Measurements from ENCODE around the gene UAP1L1.

Gene UAP1L1

GRCh38 chr9:137084526-137084925, 7.2 kb downstream of the UAP1L1 start:
- Histone ChIP-seq H2BK5ac (ENCODE audit: low read depth, low read length, poor library complexity) (no peak overlapping the region), H2AFZ (ENCODE audit: insufficient read depth, low read length, poor library complexity) (no peak overlapping the region), H3K4me1 (ENCODE audit: control insufficient read depth in 1 of 2, insufficient read depth in 2 of 2, low read length in 2 of 2) (peaks cover 10 to 12% of the 10 kb centered on the region in 2 experiments), H4K12ac (ENCODE audit: low read depth, low read length) (no peak overlapping the region), H3K4ac (ENCODE audit: low read depth, low read length) (no peak overlapping the region), H2BK120ac (ENCODE audit: insufficient read depth, low read length, poor library complexity) (no peak overlapping the region), H3K23ac (ENCODE audit: low read length) (no peak overlapping the region), H3K9ac (ENCODE audit: low read length) (no peak overlapping the region), H3K79me2 (ENCODE audit: control insufficient read depth, insufficient read depth, low read length, poor library complexity) (peaks cover 7% of the 10 kb centered on the region), H4K8ac (ENCODE audit: low read depth, low read length) (no peak overlapping the region), H3K14ac (ENCODE audit: low read length) (no peak overlapping the region), H3K36me3 (ENCODE audit: control insufficient read depth in 1 of 2, insufficient read depth in 2 of 2, low read length in 2 of 2) (peaks cover 0 to 2% of the 10 kb centered on the region in 2 experiments), H3K4me2 (ENCODE audit: low read length) (no peak overlapping the region), H3K79me1 (ENCODE audit: low read length) (peaks cover 12% of the 10 kb centered on the region), H4K91ac (ENCODE audit: low read depth, low read length) (no peak overlapping the region), H3K27me3 (ENCODE audit: insufficient read depth, low read length) (no peaks in the 10 kb centered on the region), H2BK12ac (ENCODE audit: low read length) (no peak overlapping the region), H3K27ac (ENCODE audit: low read depth, low read length) (no peak overlapping the region), H3K9me3 (ENCODE audit: insufficient read depth, low read depth, low read length) (peaks cover 3% of the 10 kb centered on the region), H3K4me3 (ENCODE audit: low read depth, low read length) (no peak overlapping the region), H2AK5ac (ENCODE audit: low read length) (no peak overlapping the region), H3K18ac (ENCODE audit: low read length) (no peak overlapping the region)
- no peak for DNase-seq
- WGBS (ENCODE audit: extremely low coverage, insufficient coverage, insufficient read length): no CpG with 5 or more reads among the region's 9 CpGs

GRCh38 chr9:137085920-137086530, 8.7 kb downstream of the UAP1L1 start:
- Histone ChIP-seq H3K9ac (ENCODE audit: low read length) (peak overlapping the region; percentile 84), H3K4ac (ENCODE audit: low read depth, low read length) (no peak overlapping the region), H4K91ac (ENCODE audit: low read depth, low read length) (peak overlapping the region; percentile 71), H3K27me3 (ENCODE audit: insufficient read depth, low read length) (no peaks in the 10 kb centered on the region), H3K4me1 (ENCODE audit: control insufficient read depth in 1 of 2, insufficient read depth in 2 of 2, low read length in 2 of 2) (peaks cover 10 to 12% of the 10 kb centered on the region in 2 experiments), H2AFZ (ENCODE audit: insufficient read depth, low read length, poor library complexity) (peak overlapping the region; percentile 68), H2BK5ac (ENCODE audit: low read depth, low read length, poor library complexity) (peak overlapping the region; percentile 18), H3K36me3 (ENCODE audit: control insufficient read depth in 1 of 2, insufficient read depth in 2 of 2, low read length in 2 of 2) (peaks cover 4 to 8% of the 10 kb centered on the region in 2 experiments), H3K9me3 (ENCODE audit: insufficient read depth, low read depth, low read length) (peaks cover 3% of the 10 kb centered on the region), H3K4me3 (ENCODE audit: low read depth, low read length) (peak overlapping the region; percentile 67), H4K8ac (ENCODE audit: low read depth, low read length) (peak overlapping the region; percentile 73), H3K18ac (ENCODE audit: low read length) (peak overlapping the region; percentile 5), H4K12ac (ENCODE audit: low read depth, low read length) (peak overlapping the region; percentile 45), H3K23ac (ENCODE audit: low read length) (no peak overlapping the region), H2BK12ac (ENCODE audit: low read length) (no peak overlapping the region), H3K79me2 (ENCODE audit: control insufficient read depth, insufficient read depth, low read length, poor library complexity) (peaks cover 7% of the 10 kb centered on the region), H2BK120ac (ENCODE audit: insufficient read depth, low read length, poor library complexity) (peak overlapping the region; percentile 58), H2AK5ac (ENCODE audit: low read length) (no peak overlapping the region), H3K14ac (ENCODE audit: low read length) (peak overlapping the region; percentile 38), H3K79me1 (ENCODE audit: low read length) (peaks cover 12% of the 10 kb centered on the region), H3K4me2 (ENCODE audit: low read length) (peak overlapping the region; percentile 85), H3K27ac (ENCODE audit: low read depth, low read length) (peak overlapping the region; percentile 58)
- WGBS (ENCODE audit: extremely low coverage, insufficient coverage, insufficient read length): no CpG with 5 or more reads among the region's 58 CpGs
- DNase-seq: peak; percentile 66 to 68

GRCh38 chr9:137086531-137087408, 9.5 kb downstream of the UAP1L1 start, which contains the start of gene MAN1B1:
TSS of gene MAN1B1 (plus strand) at chr9:137086985. CDS start at chr9:137087000, 15 bp downstream.
- Histone ChIP-seq H3K79me2 (ENCODE audit: control insufficient read depth, insufficient read depth, low read length, poor library complexity) (peaks cover 7% of the 10 kb centered on the region), H3K4me1 (ENCODE audit: control insufficient read depth in 1 of 2, insufficient read depth in 2 of 2, low read length in 2 of 2) (peaks cover 10 to 12% of the 10 kb centered on the region in 2 experiments), H3K9ac (ENCODE audit: low read length) (peak within 1 kb of the TSS; percentile 84), H4K8ac (ENCODE audit: low read depth, low read length) (peak within 1 kb of the TSS; percentile 86), H3K79me1 (ENCODE audit: low read length) (peaks cover 12% of the 10 kb centered on the region), H2BK12ac (ENCODE audit: low read length) (no peak within 1 kb of the TSS), H2BK120ac (ENCODE audit: insufficient read depth, low read length, poor library complexity) (peak within 1 kb of the TSS; percentile 58), H3K27ac (ENCODE audit: low read depth, low read length) (peak within 1 kb of the TSS; percentile 76), H2AFZ (ENCODE audit: insufficient read depth, low read length, poor library complexity) (peak within 1 kb of the TSS; percentile 79), H3K4me3 (ENCODE audit: low read depth, low read length) (peak within 1 kb of the TSS; percentile 84), H3K23ac (ENCODE audit: low read length) (no peak within 1 kb of the TSS), H3K4ac (ENCODE audit: low read depth, low read length) (peak within 1 kb of the TSS; percentile 30), H4K91ac (ENCODE audit: low read depth, low read length) (peak within 1 kb of the TSS; percentile 84), H3K18ac (ENCODE audit: low read length) (peak within 1 kb of the TSS; percentile 72), H3K9me3 (ENCODE audit: insufficient read depth, low read depth, low read length) (peaks cover 4% of the 10 kb centered on the region), H4K12ac (ENCODE audit: low read depth, low read length) (peak within 1 kb of the TSS; percentile 68), H3K36me3 (ENCODE audit: control insufficient read depth in 1 of 2, insufficient read depth in 2 of 2, low read length in 2 of 2) (peaks cover 6 to 8% of the 10 kb centered on the region in 2 experiments), H2BK5ac (ENCODE audit: low read depth, low read length, poor library complexity) (peak within 1 kb of the TSS; percentile 42), H3K14ac (ENCODE audit: low read length) (peak within 1 kb of the TSS; percentile 66), H3K4me2 (ENCODE audit: low read length) (peak within 1 kb of the TSS; percentile 85), H2AK5ac (ENCODE audit: low read length) (no peak within 1 kb of the TSS), H3K27me3 (ENCODE audit: insufficient read depth, low read length) (no peaks in the 10 kb centered on the region)
- DNase-seq: peak; percentile 100
- no CpG with 5 or more reads among the region's 101 CpGs for WGBS (ENCODE audit: extremely low coverage, insufficient coverage, insufficient read length)

DNA sequence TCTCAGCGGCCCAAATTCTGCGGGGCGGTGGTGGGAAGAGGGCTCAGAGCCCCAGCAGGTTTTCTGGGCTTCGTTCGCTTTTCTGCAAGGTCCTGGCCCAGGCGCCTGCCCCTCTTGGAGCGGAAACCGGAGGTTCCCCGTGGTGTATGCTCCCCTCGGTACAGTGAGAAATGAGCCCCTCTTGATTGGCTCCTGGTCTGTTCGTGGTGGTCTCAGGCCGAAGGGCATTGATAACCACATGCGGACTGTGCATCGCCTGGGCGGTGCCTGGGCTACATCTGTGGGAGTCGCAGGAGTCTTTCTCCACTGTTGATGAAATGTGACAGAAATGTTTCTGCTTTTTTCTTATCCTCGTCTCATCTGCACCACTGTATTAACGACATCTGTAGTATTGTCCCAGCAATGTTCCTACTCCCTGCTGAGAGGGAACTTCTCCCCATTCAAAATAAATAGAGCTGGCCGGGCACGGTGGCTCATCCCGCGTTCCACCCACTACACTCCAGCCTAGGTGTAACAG, 10.2 kb downstream of the UAP1L1 start:
- Histone ChIP-seq H3K27me3 (ENCODE audit: insufficient read depth, low read length) (no peaks in the 10 kb centered on the region), H3K4me3 (ENCODE audit: low read depth, low read length) (peak overlapping the region; percentile 84), H3K4me2 (ENCODE audit: low read length) (peak overlapping the region; percentile 71), H3K27ac (ENCODE audit: low read depth, low read length) (peak overlapping the region; percentile 76), H3K9me3 (ENCODE audit: insufficient read depth, low read depth, low read length) (peaks cover 1% of the 10 kb centered on the region), H2AFZ (ENCODE audit: insufficient read depth, low read length, poor library complexity) (peak overlapping the region; percentile 79), H2BK12ac (ENCODE audit: low read length) (no peak overlapping the region), H4K91ac (ENCODE audit: low read depth, low read length) (peak overlapping the region; percentile 84), H2BK5ac (ENCODE audit: low read depth, low read length, poor library complexity) (peak overlapping the region; percentile 42), H2AK5ac (ENCODE audit: low read length) (no peak overlapping the region), H3K36me3 (ENCODE audit: control insufficient read depth in 1 of 2, insufficient read depth in 2 of 2, low read length in 2 of 2) (peaks cover 6 to 10% of the 10 kb centered on the region in 2 experiments), H3K18ac (ENCODE audit: low read length) (peak overlapping the region; percentile 72), H3K4ac (ENCODE audit: low read depth, low read length) (peak overlapping the region; percentile 30), H2BK120ac (ENCODE audit: insufficient read depth, low read length, poor library complexity) (peak overlapping the region; percentile 43), H3K14ac (ENCODE audit: low read length) (peak overlapping the region; percentile 66), H4K12ac (ENCODE audit: low read depth, low read length) (peak overlapping the region; percentile 68), H3K79me1 (ENCODE audit: low read length) (peaks cover 12% of the 10 kb centered on the region), H3K4me1 (ENCODE audit: control insufficient read depth in 1 of 2, insufficient read depth in 2 of 2, low read length in 2 of 2) (peaks cover 10 to 12% of the 10 kb centered on the region in 2 experiments), H4K8ac (ENCODE audit: low read depth, low read length) (peak overlapping the region; percentile 86), H3K23ac (ENCODE audit: low read length) (no peak overlapping the region), H3K79me2 (ENCODE audit: control insufficient read depth, insufficient read depth, low read length, poor library complexity) (peaks cover 7% of the 10 kb centered on the region), H3K9ac (ENCODE audit: low read length) (peak overlapping the region; percentile 83)
- DNase-seq: no peak
- no CpG with 5 or more reads among the region's 22 CpGs for WGBS (ENCODE audit: extremely low coverage, insufficient coverage, insufficient read length)
